HepG2 (cell line): ENCODE results near the gene DOK7.

Experiments used
- ETV6 ChIP-seq: sonication (generic); formaldehyde crosslinking; conservative IDR thresholded peaks from 2 replicates; pipeline ENCODE4 v1.4.0; 2020; ENCODE audit warnings: missing genetic modification reagents
- FOXP4 ChIP-seq: sonication (generic); formaldehyde crosslinking; IDR thresholded peaks from 2 replicates; pipeline ENCODE4 v1.4.0; 2020; ENCODE audit warnings: missing genetic modification reagents
- HMG20A ChIP-seq: IDR thresholded peaks from 2 replicates; pipeline ENCODE4 v1.6.1; 2016; ENCODE audit warnings: borderline replicate concordance
- KLF11 ChIP-seq: IDR thresholded peaks from 2 replicates; pipeline ENCODE4 v1.6.1; 2016; ENCODE audit warnings: missing compliant biosample characterization
- NFYB ChIP-seq: sonication (generic); formaldehyde crosslinking; IDR thresholded peaks from 2 replicates; pipeline ENCODE4 v1.4.0; 2020; ENCODE audit warnings: missing genetic modification reagents
- NR2F6 ChIP-seq, 2 experiments: IDR thresholded peaks; 2 replicates each; pipeline ENCODE4 v1.6.1; 2016; ENCODE audit warnings: antibody characterized with exemption in 1 of 2, mild to moderate bottlenecking in 1 of 2
- PBX3 ChIP-seq: sonication (generic); formaldehyde crosslinking; IDR thresholded peaks from 2 replicates; pipeline ENCODE4 v1.8.1; 2023; ENCODE audit warnings: missing genetic modification reagents, inconsistent platforms, borderline replicate concordance
- PCBP2 ChIP-seq: fragments of 200-400 bp; formaldehyde crosslinking; optimal IDR thresholded peaks from 2 replicates; pipeline ENCODE3; 2018; ENCODE audit warnings: low read length, low read depth; ENCODE audit not compliant: poor library complexity, severe bottlenecking
- RORA ChIP-seq: sonication (generic); formaldehyde crosslinking; IDR thresholded peaks from 2 replicates; pipeline ENCODE4 v1.5.0; 2020; ENCODE audit warnings: mild to moderate bottlenecking, missing genetic modification reagents, moderate library complexity
- THRA ChIP-seq: sonication (generic); formaldehyde crosslinking; IDR thresholded peaks from 2 replicates; pipeline ENCODE4 v1.4.0; 2020; ENCODE audit warnings: missing genetic modification reagents, borderline replicate concordance
- ZNF468 ChIP-seq: sonication (generic); formaldehyde crosslinking; IDR thresholded peaks from 2 replicates; pipeline ENCODE4 v1.8.0; 2022; ENCODE audit warnings: mild to moderate bottlenecking, moderate library complexity, missing genetic modification reagents
- ZNF646 ChIP-seq: sonication (generic); formaldehyde crosslinking; IDR thresholded peaks from 2 replicates; pipeline ENCODE4 v1.9.0; 2021; ENCODE audit warnings: mild to moderate bottlenecking, missing genetic modification reagents
- TF ChIP-seq, protein P1 (sequence below): sonication (generic); formaldehyde crosslinking; IDR thresholded peaks from 2 replicates; pipeline ENCODE4 v1.5.0; 2020; ENCODE audit warnings: mild to moderate bottlenecking, missing genetic modification reagents, moderate library complexity

- TF ChIP-seq NFYB (CRISPR knock-in tag) (no peak), ETV6 (CRISPR knock-in tag) (no peak), KLF11 (no peak), RORA (CRISPR knock-in tag) (no peak), HMG20A (CRISPR knock-in tag) (no peak), FOXP4 (CRISPR knock-in tag) (no peak), NR2F6 (IDR thresholded peaks at IDR 0.05) (no peak), NR2F6 (CRISPR knock-in tag; IDR thresholded peaks at IDR 0.05) (no peak), PCBP2 (no peak), PBX3 (CRISPR knock-in tag) (no peak), ZNF646 (CRISPR knock-in tag) (no peak), ZNF468 (CRISPR knock-in tag) (no peak), THRA (CRISPR knock-in tag) (no peak)
- TF ChIP-seq, protein P1, sequence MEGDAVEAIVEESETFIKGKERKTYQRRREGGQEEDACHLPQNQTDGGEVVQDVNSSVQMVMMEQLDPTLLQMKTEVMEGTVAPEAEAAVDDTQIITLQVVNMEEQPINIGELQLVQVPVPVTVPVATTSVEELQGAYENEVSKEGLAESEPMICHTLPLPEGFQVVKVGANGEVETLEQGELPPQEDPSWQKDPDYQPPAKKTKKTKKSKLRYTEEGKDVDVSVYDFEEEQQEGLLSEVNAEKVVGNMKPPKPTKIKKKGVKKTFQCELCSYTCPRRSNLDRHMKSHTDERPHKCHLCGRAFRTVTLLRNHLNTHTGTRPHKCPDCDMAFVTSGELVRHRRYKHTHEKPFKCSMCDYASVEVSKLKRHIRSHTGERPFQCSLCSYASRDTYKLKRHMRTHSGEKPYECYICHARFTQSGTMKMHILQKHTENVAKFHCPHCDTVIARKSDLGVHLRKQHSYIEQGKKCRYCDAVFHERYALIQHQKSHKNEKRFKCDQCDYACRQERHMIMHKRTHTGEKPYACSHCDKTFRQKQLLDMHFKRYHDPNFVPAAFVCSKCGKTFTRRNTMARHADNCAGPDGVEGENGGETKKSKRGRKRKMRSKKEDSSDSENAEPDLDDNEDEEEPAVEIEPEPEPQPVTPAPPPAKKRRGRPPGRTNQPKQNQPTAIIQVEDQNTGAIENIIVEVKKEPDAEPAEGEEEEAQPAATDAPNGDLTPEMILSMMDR: no peak
Measured at GRCh38 chr4:3530051-3530450, 66.9 kb downstream of the DOK7 start.
